GM23338 (cell line): ENCODE measurements around the gene MTRR. TPM values are rescaled to one million over a fixed set of nuclear protein-coding genes. Genes with fewer than 3 reads are reported as not detected.

Experiments used
- ATAC-seq: fragments of 200-7000 bp; cut with Tn5 transposase; 3 replicates; pipeline ENCODE4 v1.9.1; 2020
- DNase-seq: peaks from one replicate; pipeline ENCODE4 v3.0.0-alpha.2; 2015; ENCODE audit warnings: low spot score
- H2AFZ ChIP-seq: fragments of 200-600 bp; sonication (generic); 2 replicates; pipeline ENCODE4 v1.8.0; 2016; ENCODE audit warnings: antibody characterized with exemption, mild to moderate bottlenecking, moderate library complexity
- H3F3A ChIP-seq: fragments of 200-600 bp; sonication (generic); replicated peaks from 2 replicates; pipeline ENCODE4 v1.8.0; 2017; ENCODE audit warnings: antibody characterized with exemption, mixed run types, low read depth
- H3K27ac ChIP-seq: fragments of 200-600 bp; sonication (generic); 2 replicates; pipeline ENCODE4 v1.6.1; 2016; ENCODE audit warnings: low read depth
- H3K27me3 ChIP-seq: fragments of 200-600 bp; sonication (generic); 2 replicates; pipeline ENCODE4 v1.8.0; 2016; ENCODE audit warnings: mild to moderate bottlenecking, mixed run types, moderate library complexity; ENCODE audit not compliant: insufficient read depth
- H3K36me3 ChIP-seq: fragments of 200-600 bp; sonication (generic); 2 replicates; pipeline ENCODE4 v1.8.0; 2016; ENCODE audit warnings: mild to moderate bottlenecking; ENCODE audit not compliant: insufficient read depth
- H3K4me1 ChIP-seq: fragments of 200-600 bp; sonication (generic); 2 replicates; pipeline ENCODE4 v1.8.0; 2016; ENCODE audit warnings: mild to moderate bottlenecking, moderate library complexity; ENCODE audit not compliant: insufficient read depth
- H3K4me2 ChIP-seq: fragments of 200-600 bp; sonication (generic); 2 replicates; pipeline ENCODE4 v1.7.1; 2017; ENCODE audit warnings: mixed run types
- H3K4me3 ChIP-seq: fragments of 200-600 bp; sonication (generic); 2 replicates; pipeline ENCODE4 v1.6.1; 2016; ENCODE audit warnings: mixed run types
- H3K79me2 ChIP-seq: fragments of 200-600 bp; sonication (generic); replicated peaks from 2 replicates; pipeline ENCODE4 v1.8.0; 2017; ENCODE audit warnings: mild to moderate bottlenecking; ENCODE audit not compliant: insufficient read depth
- H3K9me2 ChIP-seq: fragments of 200-600 bp; sonication (generic); 2 replicates; pipeline ENCODE4 v1.8.0; 2017; ENCODE audit not compliant: insufficient read depth
- H4K20me1 ChIP-seq: fragments of 200-600 bp; sonication (generic); replicated peaks from 2 replicates; pipeline ENCODE4 v1.8.0; 2017; ENCODE audit warnings: mild to moderate bottlenecking; ENCODE audit not compliant: insufficient read depth
- H3K27ac Mint-ChIP-seq: 2 replicates; pipeline ENCODE4 v1.8.0; 2020; ENCODE audit warnings: inconsistent platforms, mild to moderate bottlenecking, moderate library complexity, mixed read lengths
- H3K27me3 Mint-ChIP-seq: 3 replicates; pipeline ENCODE4 v1.8.0; 2022; ENCODE audit warnings: low read depth, mild to moderate bottlenecking, moderate library complexity, mixed read lengths, inconsistent platforms; ENCODE audit not compliant: insufficient read depth, poor library complexity
- H3K36me3 Mint-ChIP-seq: 3 replicates; pipeline ENCODE4 v1.8.0; 2021; ENCODE audit warnings: low read depth, mild to moderate bottlenecking, inconsistent platforms, moderate library complexity, mixed read lengths
- H3K4me1 Mint-ChIP-seq: 3 replicates; pipeline ENCODE4 v1.8.0; 2020; ENCODE audit warnings: mild to moderate bottlenecking, inconsistent platforms, mixed read lengths
- H3K4me3 Mint-ChIP-seq: 3 replicates; pipeline ENCODE4 v1.8.0; 2021; ENCODE audit warnings: moderate library complexity, mild to moderate bottlenecking, inconsistent platforms, mixed read lengths
- H3K9me3 Mint-ChIP-seq: 3 replicates; pipeline ENCODE4 v1.8.0; 2020; ENCODE audit warnings: moderate library complexity, mild to moderate bottlenecking, inconsistent platforms, mixed read lengths
- NANOG ChIP-seq: IDR thresholded peaks from 2 replicates; pipeline ENCODE4 v1.6.1; 2016; ENCODE audit warnings: antibody characterized with exemption, borderline replicate concordance
- polyA plus RNA-seq: library from polyadenylated mRNA; unstranded; fragments of >200 nt; fragmentation: Nextera tagmentation; extraction: Ambion mirVana; gene quantifications from 2 replicates; pipeline ENCODE4 v1.2.1, GENCODE V29; 2016
- total RNA-seq: library from RNA; depleted of rRNA; stranded (reverse); fragments of >200 nt; shearing (Covaris generic); gene quantifications from 2 replicates; pipeline ENCODE4 v1.2.3, GENCODE V29; 2014
- TF ChIP-seq, protein P1 (sequence below): IDR thresholded peaks from one replicate; pipeline ENCODE4 v1.6.1; 2018; ENCODE audit warnings: antibody characterized with exemption; ENCODE audit not compliant: unreplicated experiment
- TF ChIP-seq, protein P2 (sequence below), 2 experiments: fragments of 200-600 bp in 1 of 2; sonication (generic) in 1 of 2; conservative IDR thresholded peaks; 2 replicates each; pipeline versions ENCODE4 v1.5.1 to v1.6.1; 2016 to 2017; ENCODE audit warnings: antibody characterized with exemption in 2 of 2, low read depth in 2 of 2, mild to moderate bottlenecking in 2 of 2, moderate library complexity in 1 of 2

The MTRR gene
- total and polyA plus RNA-seq, 2 experiments from 2014 or later: 16.5 to 55.9 TPM

DNA sequence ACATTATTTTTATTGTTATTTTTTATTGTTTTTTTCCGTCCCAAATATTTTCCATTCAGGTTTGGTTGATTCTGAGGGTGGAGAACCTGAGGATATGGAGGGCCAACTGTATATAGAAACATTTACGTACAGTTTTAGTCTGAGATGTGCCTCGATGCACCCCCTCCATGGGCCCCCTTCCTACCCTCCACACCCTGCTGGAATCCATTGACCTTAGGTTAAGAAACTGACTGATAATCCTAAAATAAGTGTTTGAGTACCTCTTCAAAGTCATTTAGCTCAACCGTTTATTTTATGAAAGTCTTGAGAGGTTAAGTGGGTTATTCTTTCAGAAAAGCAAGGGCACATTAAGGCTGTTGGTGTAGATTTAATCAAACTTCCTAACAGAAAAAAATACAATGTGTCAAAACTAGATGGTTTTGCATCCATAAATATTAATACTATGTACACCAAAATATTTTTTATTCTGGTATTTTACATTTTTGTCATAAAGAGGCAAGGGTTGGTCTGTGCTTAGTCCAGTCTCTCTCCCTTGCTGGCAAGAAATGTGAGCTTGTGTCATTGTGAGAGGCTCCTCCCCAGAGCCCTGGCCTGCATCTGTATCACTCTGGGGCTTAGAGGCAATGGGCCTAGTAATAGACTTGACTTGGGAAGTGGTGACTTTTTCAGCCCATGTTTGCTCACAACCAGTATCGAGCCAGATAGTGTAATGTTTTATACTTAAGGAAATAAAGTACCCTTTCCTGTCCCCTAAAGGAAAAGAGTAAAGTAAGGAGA is 15.7 kb downstream of the MTRR start (continued):
- TF ChIP-seq, protein P1, sequence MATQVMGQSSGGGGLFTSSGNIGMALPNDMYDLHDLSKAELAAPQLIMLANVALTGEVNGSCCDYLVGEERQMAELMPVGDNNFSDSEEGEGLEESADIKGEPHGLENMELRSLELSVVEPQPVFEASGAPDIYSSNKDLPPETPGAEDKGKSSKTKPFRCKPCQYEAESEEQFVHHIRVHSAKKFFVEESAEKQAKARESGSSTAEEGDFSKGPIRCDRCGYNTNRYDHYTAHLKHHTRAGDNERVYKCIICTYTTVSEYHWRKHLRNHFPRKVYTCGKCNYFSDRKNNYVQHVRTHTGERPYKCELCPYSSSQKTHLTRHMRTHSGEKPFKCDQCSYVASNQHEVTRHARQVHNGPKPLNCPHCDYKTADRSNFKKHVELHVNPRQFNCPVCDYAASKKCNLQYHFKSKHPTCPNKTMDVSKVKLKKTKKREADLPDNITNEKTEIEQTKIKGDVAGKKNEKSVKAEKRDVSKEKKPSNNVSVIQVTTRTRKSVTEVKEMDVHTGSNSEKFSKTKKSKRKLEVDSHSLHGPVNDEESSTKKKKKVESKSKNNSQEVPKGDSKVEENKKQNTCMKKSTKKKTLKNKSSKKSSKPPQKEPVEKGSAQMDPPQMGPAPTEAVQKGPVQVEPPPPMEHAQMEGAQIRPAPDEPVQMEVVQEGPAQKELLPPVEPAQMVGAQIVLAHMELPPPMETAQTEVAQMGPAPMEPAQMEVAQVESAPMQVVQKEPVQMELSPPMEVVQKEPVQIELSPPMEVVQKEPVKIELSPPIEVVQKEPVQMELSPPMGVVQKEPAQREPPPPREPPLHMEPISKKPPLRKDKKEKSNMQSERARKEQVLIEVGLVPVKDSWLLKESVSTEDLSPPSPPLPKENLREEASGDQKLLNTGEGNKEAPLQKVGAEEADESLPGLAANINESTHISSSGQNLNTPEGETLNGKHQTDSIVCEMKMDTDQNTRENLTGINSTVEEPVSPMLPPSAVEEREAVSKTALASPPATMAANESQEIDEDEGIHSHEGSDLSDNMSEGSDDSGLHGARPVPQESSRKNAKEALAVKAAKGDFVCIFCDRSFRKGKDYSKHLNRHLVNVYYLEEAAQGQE: no peak
- TF ChIP-seq, protein P2, sequence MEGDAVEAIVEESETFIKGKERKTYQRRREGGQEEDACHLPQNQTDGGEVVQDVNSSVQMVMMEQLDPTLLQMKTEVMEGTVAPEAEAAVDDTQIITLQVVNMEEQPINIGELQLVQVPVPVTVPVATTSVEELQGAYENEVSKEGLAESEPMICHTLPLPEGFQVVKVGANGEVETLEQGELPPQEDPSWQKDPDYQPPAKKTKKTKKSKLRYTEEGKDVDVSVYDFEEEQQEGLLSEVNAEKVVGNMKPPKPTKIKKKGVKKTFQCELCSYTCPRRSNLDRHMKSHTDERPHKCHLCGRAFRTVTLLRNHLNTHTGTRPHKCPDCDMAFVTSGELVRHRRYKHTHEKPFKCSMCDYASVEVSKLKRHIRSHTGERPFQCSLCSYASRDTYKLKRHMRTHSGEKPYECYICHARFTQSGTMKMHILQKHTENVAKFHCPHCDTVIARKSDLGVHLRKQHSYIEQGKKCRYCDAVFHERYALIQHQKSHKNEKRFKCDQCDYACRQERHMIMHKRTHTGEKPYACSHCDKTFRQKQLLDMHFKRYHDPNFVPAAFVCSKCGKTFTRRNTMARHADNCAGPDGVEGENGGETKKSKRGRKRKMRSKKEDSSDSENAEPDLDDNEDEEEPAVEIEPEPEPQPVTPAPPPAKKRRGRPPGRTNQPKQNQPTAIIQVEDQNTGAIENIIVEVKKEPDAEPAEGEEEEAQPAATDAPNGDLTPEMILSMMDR (conservative IDR thresholded peaks at IDR 0.05; ENCODE audit: low read depth in 2 of 2): no peak

DNA sequence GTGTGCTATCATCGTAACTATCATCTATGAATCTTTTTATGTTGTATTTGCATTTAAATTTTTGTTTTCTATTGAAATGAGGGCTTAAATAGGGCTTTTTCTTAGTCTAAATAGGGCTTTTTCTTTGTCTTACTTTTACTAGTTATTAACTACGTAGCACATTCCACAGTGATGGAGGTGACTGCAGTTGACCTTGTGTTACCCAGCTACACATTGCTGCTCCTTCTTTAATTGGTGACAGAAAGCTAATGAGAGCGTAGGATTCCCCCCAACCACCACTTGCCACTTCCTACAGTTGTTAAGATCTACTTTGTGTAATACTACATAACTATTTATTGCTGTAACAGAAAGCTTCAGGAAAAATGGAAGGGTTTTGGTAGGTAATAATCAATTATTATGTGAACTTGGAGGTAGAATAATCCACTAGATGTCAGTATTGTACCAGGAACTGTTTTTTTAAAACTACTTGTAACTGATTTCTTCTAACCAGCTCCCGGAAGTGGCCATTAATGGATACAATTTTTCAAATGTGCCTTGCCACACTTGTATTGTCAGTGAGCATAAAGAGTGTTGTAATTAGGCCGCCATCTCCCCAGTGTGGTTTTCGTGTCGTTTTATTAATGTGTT is 18.0 kb downstream of the MTRR start:
- H3K4me2 ChIP-seq: no peak overlapping the region
- no peaks in the 10 kb centered on the region for H3K27me3 ChIP-seq
- no peak overlapping the region for H3K27ac ChIP-seq
- H2AFZ ChIP-seq: no peak overlapping the region
- peak; percentile 40 for DNase-seq
- H3K4me1 Mint-ChIP-seq: no peaks in the 10 kb centered on the region
- H3K36me3 Mint-ChIP-seq: peaks cover 61% of the 10 kb centered on the region
- no peaks in the 10 kb centered on the region for H4K20me1 ChIP-seq
- H3F3A ChIP-seq: no peaks in the 10 kb centered on the region
- H3K79me2 ChIP-seq: no peaks in the 10 kb centered on the region; the same call in 1 of the 2 replicates
- no peaks in the 10 kb centered on the region for H3K9me3 Mint-ChIP-seq
- H3K4me3 ChIP-seq: no peak overlapping the region
- no peak overlapping the region for H3K4me3 Mint-ChIP-seq
- H3K27ac Mint-ChIP-seq: no peak overlapping the region
- no peak for ATAC-seq
- TF ChIP-seq, protein P2 (conservative IDR thresholded peaks at IDR 0.05; ENCODE audit: low read depth in 2 of 2): peak; percentile 36 to 57; a peak in 3 of 4 replicates
- TF ChIP-seq NANOG: no peak
- H3K27me3 Mint-ChIP-seq: no peaks in the 10 kb centered on the region
- no peaks in the 10 kb centered on the region for H3K4me1 ChIP-seq
- peaks cover 51% of the 10 kb centered on the region for H3K36me3 ChIP-seq
- H3K9me2 ChIP-seq: no peaks in the 10 kb centered on the region
